ENCODE results near the gene ZNF606. TPM values are rescaled to one million over a fixed set of nuclear protein-coding genes. Genes with fewer than 3 reads are reported as not detected.
"Not testable (repeated sequence)": the region's sequence is repeated elsewhere in the genome, so short reads cannot be mapped to it uniquely, and the experiment has no call there.

The ZNF606 gene
- total RNA-seq, 2 donors from 2014 or later = 3.2 to 9.1 TPM

DNA sequence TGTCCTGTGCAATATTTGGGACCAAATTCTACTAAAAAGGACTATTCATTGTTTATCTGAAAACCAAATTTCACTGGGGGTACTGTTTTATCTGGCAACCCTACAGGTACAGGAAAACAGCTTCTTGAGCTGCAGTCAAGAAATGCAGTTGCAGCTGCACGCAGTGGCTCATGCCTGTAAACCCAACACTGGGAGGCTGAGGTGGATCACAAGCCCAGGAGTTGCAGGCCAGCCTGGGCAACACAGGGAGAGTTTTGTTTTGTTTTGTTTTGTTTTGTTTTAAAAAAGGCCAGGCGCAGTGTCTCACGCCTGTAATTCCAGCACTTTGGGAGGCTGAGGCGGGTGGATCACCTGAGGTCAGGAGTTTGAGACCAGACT lies 19.7 kb upstream of the ZNF606 start:
- ATAC-seq (peak in 1 of 2 donors; percentile 16), DNase-seq (ENCODE audit: low spot score in 2 of 2) (no peak)
- no peak overlapping the region for H3K27ac Mint-ChIP-seq
- H3K9me3 Mint-ChIP-seq = peaks cover 13 to 19% of the 10 kb centered on the region in 2 donors
- peaks cover 28 to 30% of the 10 kb centered on the region in 2 donors for H3K36me3 Mint-ChIP-seq

DNA sequence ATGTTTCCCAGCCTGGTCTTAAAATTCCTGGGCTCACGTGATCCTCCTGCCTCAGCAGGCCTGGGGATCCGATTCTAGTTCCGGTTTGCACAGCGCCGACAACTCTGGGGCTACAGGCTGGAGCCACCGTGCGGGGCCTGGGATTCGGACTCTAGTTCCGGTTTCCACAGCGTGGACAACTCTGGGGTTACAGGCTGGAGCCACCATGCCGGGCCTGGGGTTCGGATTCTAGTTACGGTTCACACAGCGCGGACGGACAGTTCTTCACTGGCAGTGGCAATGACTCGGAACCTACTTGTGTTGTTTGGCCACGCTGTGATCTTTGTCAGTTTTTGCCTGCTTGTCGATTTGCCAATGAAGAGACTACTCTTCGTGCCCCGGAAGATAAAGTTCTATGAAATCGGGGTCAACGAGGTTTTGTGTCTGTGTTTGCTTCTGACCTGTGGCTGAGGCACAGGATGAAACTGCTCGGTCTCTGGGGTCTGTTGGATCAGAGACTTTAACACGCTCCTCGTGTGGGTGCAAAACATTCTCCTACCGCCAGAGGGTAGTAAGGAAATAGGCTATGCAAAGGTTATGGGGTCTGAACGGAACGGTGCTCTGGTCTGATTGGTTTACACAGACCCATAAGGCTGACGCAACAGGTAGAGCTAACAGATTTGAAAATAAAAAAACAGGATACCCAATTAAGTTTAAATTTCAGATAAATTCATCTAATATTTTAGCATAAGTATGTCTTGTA lies 19.1 kb upstream of the ZNF606 start:
- Mint-ChIP-seq H3K9me3 (peaks cover 15 to 19% of the 10 kb centered on the region in 2 donors), H3K27ac (no peak overlapping the region), H3K36me3 (peaks cover 26 to 28% of the 10 kb centered on the region in 2 donors)
- DNase-seq (ENCODE audit: low spot score in 2 of 2) (peak in 1 of 2 donors; percentile 35), ATAC-seq (peak; percentile 78 to 93)

DNA sequence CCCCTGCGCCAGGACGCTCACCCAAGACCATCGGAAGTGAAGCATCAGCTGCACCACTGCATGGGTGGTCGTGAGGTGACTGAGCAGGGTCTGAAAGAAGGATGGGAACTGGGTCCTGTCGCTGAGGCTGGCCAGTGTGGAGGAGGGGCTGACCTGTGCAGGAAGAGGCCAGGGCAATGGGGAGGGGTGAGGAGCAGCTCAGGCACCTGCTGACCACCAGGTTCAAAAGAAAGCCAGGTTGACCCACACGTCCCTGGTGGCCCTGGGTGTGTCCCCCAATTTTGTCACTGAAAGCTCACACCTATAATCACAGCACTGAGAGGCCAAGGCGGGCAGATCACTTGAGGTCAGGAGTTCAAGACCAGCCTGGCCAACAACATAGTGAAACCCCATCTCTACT lies 17.5 kb upstream of the ZNF606 start:
- H3K9me3 Mint-ChIP-seq = peaks cover 16 to 25% of the 10 kb centered on the region in 2 donors
- ATAC-seq = no peak
- H3K36me3 Mint-ChIP-seq = peaks cover 30 to 34% of the 10 kb centered on the region in 2 donors

DNA sequence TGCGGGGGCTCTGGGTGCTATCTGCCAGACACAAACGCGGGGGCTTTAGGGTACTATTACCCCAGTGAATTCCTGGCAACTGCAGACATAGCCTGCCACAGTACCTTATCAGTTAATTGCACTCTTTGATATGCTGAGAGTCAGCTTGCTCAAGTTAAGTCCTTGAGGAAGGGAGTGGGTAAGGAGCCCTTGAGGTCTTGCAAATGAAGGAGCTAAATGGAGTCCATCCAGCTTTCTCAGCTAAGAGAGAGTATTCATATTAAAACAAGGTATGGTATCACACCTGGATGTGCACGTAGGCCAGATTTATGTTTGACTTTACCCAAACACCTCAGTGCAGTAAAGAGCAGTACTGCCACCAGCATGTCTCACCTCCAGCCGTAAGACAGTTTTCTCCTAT lies 11.5 kb upstream of the ZNF606 start:
- H3K36me3 Mint-ChIP-seq = peaks cover 44 to 49% of the 10 kb centered on the region in 2 donors
- peaks cover 30 to 31% of the 10 kb centered on the region in 2 donors for H3K9me3 Mint-ChIP-seq
- ATAC-seq (no peak), DNase-seq (ENCODE audit: low spot score in 2 of 2) (no peak)
- no peak overlapping the region for H3K27ac Mint-ChIP-seq

More for the DNA sequence above, 17.5 kb upstream of the ZNF606 start:
- H3K27ac Mint-ChIP-seq = no peak overlapping the region
- DNase-seq (ENCODE audit: low spot score in 2 of 2) = no peak

DNA sequence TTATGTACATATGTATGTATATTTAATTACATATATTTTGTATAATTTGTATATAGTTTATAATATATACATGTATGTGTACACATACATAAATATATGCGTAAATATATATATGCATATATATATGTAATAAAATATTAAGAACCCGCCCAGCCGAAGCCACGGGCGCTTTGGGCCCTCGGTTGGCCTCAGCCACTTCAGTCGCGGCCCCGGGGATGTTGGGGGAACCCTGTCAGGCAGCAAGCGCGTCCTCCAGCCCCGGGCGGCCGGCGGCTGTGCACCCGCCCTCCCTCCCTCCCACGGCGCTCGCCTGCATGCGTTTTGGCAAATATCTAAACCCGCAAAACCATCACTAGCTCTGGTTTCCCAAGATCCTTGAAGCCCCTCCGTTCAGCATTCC lies 7.9 kb upstream of the ZNF606 start:
- ATAC-seq (no peak), DNase-seq (ENCODE audit: low spot score in 2 of 2) (no peak)
- peaks cover 42 to 47% of the 10 kb centered on the region in 2 donors for H3K9me3 Mint-ChIP-seq
- peaks cover 64 to 67% of the 10 kb centered on the region in 2 donors for H3K36me3 Mint-ChIP-seq
- peak overlapping the region in 1 of 2 donors; percentile 94 for H3K27ac Mint-ChIP-seq

DNA sequence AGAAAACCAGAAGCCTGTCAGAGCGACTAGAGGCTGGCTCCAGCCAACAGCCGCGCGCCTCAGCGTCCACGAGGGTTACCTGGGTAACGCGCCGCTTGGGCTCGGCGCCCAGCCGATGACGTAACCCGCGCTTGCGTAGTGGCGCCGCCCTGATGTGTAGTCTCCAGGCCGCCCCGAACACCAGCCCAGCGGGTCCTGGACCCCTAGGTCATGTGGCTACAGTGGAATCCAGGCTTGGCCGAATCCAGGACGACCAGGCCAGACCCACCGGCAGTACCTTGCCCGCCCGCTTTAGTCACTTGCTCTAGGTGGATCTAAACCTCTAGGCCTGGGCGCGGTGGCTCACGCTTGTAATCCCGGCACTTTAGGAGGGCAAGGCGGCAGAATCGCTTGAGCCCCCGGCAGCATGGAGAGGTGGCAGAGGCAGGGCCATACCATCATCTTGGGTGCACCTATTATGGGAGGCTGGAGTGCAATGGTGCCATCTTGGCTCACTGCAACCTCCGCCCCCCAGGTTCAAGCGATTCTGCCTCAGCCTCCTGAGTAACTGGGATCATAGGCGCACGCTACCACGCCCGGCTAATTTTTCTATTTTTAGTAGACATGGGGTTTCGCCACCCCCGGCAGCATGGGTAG lies 7.2 kb upstream of the ZNF606 start:
- Mint-ChIP-seq H3K36me3 (peaks cover 71 to 74% of the 10 kb centered on the region in 2 donors), H3K9me3 (peaks cover 48% of the 10 kb centered on the region in 2 donors), H3K27ac (peak overlapping the region in 1 of 2 donors; percentile 44)
- ATAC-seq = peak; percentile 94 to 97
- peak; percentile 60 to 65 for DNase-seq (ENCODE audit: low spot score in 2 of 2)

DNA sequence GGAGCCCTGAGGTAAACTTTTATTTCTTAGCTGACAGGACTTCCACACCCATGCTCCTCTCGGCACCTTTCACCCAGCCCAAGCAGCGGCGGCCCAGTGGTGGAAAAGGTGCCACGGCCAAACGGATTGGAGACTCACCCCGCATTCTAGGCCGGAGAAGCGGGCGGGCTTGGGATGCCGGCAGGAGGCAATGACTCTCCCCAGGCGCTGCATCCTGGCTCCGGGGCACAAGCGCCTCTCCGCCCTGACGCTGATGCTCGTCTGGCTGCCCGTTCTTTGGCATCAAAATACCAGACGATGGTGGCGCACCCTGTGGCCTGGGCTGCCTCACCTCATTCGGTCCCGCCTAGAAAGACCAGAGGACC lies 6.7 kb upstream of the ZNF606 start:
- ATAC-seq (peak in 1 of 2 donors; percentile 17), DNase-seq (ENCODE audit: low spot score in 2 of 2) (no peak)
- H3K27ac Mint-ChIP-seq = no peak overlapping the region
- peaks cover 71 to 79% of the 10 kb centered on the region in 2 donors for H3K36me3 Mint-ChIP-seq
- peaks cover 53% of the 10 kb centered on the region in 2 donors for H3K9me3 Mint-ChIP-seq

DNA sequence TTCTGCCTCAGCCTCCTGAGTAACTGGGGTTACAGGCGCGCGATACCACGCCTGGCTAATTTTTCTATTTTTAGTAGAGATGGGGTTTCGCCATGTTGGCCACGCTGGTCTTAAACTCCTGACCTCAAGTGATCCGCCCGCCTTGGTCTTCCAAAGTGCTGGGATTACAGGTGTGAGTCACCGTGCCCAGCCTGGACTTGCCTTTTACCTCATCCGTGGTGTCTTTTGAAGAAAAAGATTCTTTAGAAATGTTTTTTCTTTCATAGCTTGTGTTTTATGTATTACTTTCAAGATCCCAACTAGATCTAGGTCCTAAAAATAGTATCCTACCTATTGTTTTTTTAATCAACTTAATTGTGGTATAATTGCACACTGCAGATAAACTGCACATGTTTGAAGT lies 6.3 kb upstream of the ZNF606 start:
- DNase-seq (ENCODE audit: low spot score in 2 of 2); H3K27ac Mint-ChIP-seq; ATAC-seq: not testable (repeated sequence)
- H3K9me3 Mint-ChIP-seq = peaks cover 56% of the 10 kb centered on the region in 2 donors
- H3K36me3 Mint-ChIP-seq = peaks cover 71 to 82% of the 10 kb centered on the region in 2 donors

DNA sequence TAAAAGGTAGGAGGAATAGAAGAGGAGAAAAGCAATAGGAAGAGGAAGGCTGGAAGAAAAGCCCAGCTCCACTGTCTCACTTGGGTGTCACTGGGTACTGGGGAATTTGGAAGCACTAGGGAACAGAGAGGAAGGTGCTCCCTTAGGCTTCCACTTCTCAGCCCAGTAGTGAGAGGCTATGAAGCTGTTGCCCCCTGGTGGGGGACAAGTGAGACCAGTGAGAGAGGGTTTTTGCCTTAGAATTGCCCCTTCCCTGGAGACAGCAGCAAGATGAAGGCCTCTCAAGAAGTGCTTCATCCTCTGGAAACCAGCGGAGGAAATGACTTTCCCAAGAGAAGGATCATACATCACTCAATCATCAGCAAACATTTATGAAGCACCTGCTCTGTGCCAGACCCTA lies 4.7 kb upstream of the ZNF606 start:
- Mint-ChIP-seq H3K36me3 (peaks cover 67 to 78% of the 10 kb centered on the region in 2 donors), H3K27ac (no peak overlapping the region), H3K9me3 (peaks cover 47 to 49% of the 10 kb centered on the region in 2 donors)

DNA sequence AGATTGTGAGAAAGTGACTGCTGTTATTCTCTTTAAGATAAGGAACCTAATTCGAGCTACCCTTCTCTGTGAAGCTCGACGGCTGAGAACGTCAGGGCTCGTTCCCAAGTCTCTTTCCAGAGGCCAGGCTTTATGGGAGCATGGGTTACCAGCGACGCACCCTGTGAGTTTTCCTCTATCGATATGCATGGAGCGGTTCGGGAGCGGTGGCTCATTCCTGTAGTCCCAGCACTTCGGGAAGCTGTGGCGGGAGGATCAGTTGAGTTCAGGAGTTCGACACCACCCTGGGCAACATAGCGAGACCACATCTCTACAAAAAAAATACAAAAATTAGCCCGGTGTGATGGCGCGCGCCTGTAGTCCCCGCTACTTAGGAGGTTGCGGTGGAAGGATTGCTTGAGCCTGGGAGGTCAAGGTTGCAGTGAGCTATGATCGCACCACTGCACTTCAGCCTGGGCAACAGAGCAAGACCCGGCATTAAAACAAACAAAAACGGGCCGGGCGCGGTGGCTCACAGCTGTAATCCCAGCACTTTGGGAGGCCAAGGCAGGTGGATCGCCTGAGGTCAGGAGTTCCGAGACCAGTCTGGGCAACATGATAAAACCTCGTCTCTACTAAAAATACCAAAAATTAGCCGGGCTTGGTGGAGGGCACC lies 681 bp upstream of the ZNF606 start:
- no peak for DNase-seq (ENCODE audit: low spot score in 2 of 2)
- ATAC-seq = no peak
- H3K36me3 Mint-ChIP-seq = peaks cover 81 to 90% of the 10 kb centered on the region in 2 donors
- peaks cover 49 to 54% of the 10 kb centered on the region in 2 donors for H3K9me3 Mint-ChIP-seq
- H3K27ac Mint-ChIP-seq = peak overlapping the region; percentile 77 to 96

More for the DNA sequence above, 4.7 kb upstream of the ZNF606 start:
- ATAC-seq (no peak), DNase-seq (ENCODE audit: low spot score in 2 of 2) (no peak)

DNA sequence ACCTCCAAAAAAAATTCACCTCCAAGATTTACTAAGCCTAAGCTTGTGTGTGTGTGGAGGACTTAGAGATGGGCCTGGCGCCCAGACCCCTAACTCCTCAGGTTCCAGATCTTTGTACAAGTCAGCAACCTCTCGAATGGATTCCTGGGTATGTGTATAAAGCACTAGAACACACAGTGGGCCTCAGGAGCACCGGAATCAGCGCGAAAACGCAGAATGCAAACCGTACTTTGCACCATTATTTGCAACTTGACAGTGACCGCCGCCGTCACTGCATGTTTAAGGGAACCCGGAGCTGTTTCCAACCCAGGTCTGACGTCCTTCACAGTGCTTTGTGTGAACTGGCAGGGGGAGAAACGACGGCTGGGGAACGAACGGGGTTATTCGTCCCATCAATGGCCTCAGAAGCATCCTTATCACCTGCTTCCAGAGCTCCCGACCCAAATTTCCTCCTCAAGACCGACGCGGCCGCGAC lies 688 bp downstream of the ZNF606 start:
- Mint-ChIP-seq H3K9me3 (peaks cover 37 to 43% of the 10 kb centered on the region in 2 donors), H3K36me3 (peaks cover 82 to 92% of the 10 kb centered on the region in 2 donors), H3K27ac (peak overlapping the region; percentile 60 to 96)
- peak in 1 of 2 donors; percentile 21 for ATAC-seq
- no peak for DNase-seq (ENCODE audit: low spot score in 2 of 2)

DNA sequence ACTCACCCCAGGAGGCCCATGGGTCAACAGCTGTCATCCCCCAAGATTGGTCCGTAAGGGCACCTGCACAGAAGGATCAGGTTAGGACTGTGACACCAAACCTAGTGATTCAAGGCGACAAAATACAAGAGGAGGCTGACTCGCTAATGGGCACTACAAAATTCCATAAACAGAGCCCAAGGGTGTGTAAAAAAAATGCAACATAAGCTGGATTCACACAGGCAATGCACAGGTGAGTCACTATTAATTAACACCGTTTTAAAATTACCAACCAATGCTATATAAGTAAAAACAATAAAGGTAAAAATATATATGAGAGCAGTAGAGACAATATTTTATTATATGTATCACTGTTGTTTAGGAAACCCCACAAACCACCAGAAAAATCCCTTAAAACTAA lies 1.9 kb downstream of the ZNF606 start:
- H3K9me3 Mint-ChIP-seq = peaks cover 35 to 44% of the 10 kb centered on the region in 2 donors

DNA sequence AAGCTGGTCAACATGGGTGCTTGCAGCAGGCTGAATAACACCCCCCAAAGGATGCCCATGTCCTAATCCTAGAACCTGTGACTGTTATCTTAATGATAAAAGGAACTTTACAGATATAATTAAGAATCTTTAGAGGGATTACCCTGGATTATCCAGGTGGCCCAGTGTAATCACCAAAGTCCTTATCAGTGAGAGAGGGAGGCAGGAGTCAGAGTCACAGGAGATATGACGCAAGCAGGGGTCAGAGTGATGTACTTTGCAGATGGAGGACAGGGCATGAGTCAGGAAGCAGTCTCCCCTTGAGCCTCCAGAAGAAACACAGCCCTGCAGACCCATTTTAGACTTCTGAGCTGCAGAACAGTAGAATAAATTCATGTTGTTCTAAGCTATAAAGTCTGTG lies 9.8 kb downstream of the ZNF606 start:
- no peak overlapping the region for H3K27ac Mint-ChIP-seq
- peaks cover 84 to 85% of the 10 kb centered on the region in 2 donors for H3K36me3 Mint-ChIP-seq
- ATAC-seq = no peak
- no peak for DNase-seq (ENCODE audit: low spot score in 2 of 2)
- H3K9me3 Mint-ChIP-seq = peaks cover 50% of the 10 kb centered on the region in 2 donors

More for the DNA sequence above, 1.9 kb downstream of the ZNF606 start:
- H3K36me3 Mint-ChIP-seq = peaks cover 83 to 89% of the 10 kb centered on the region in 2 donors
- H3K27ac Mint-ChIP-seq = no peak overlapping the region
- no peak for ATAC-seq
- no peak for DNase-seq (ENCODE audit: low spot score in 2 of 2)

DNA sequence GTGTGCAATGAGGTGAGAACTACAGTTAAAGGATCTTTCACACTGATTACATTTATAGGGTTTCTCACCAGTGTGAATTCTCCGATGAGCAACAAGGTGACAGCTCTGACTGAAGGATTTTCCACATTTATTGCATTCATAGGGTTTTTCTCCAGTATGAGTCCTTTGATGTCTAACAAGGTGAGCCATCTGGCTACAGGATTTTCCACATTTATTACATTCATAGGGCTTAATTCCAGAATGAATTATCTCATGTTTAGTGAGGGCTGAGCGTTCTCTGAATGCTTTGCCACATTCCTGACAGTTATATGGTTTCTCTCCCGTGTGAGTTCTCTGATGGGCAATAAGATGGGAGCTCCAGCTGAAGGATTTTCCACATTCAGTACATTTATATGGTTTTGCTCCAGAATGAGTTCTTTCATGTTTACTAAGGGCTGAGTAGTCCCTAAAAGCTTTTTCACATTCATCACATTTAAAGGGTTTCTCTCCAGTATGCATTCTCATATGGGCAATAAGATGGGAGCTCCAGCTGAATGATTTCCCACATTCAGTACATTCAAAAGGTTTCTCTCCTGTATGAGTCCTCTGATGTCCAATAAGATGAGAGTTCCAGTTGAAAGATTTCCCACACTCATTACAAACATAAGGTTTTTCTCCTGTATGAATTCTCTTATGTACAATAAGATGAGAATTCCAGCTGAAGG lies 23.9 kb downstream of the ZNF606 start:
- peaks cover 97% of the 10 kb centered on the region in 2 donors for H3K36me3 Mint-ChIP-seq
- ATAC-seq (no peak), DNase-seq (ENCODE audit: low spot score in 2 of 2) (no peak)
- no peak overlapping the region for H3K27ac Mint-ChIP-seq
- peaks cover 68 to 75% of the 10 kb centered on the region in 2 donors for H3K9me3 Mint-ChIP-seq

DNA sequence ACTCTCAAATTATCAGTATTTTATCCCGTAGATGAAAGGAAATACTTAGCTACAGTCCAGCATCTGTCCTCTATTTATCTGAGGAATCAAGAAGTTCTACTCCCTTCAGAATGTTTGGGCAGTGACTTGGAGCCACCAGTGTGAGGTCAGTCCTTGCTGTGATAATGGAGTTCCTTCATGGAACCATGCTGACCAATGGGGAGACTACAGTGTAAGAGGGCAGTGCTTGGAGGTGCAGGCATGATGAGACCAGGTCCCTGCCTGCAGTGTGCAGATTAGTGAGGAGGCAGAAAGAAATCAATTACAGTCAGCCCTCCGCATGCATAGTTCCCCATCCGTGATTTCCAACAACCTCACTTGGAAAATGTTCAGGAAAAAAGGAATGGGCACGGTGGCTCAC lies 28.2 kb downstream of the ZNF606 start, which contains the start of gene C19orf18:
C19orf18 (minus strand) TSS at position 101 of the 400 bp plus-strand sequence. CDS start 102 bp downstream, outside the sequence.
- H3K9me3 Mint-ChIP-seq = peaks cover 63% of the 10 kb centered on the region in 2 donors
- DNase-seq (ENCODE audit: low spot score in 2 of 2) = no peak
- ATAC-seq = no peak

DNA sequence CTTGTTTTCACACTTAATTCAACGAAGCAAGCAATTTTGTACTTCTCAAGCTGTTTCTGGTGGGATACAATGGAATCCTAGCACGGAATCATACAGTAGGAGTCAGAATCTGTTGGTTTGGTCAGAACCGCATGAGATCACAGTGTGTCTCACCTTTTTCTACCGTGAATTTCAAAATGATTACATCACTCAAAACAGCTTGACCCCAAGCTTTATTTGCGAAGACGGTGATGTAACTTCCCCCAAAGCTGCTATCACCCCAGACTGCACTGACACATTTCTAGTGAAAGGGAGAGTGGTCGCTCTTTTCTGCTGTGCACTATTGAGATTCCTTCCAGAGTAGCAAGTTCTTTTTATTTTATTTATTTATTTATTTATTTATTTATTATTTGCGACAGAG lies 37.9 kb downstream of the ZNF606 start:
- Mint-ChIP-seq H3K27ac (no peak overlapping the region), H3K9me3 (peaks cover 29 to 33% of the 10 kb centered on the region in 2 donors), H3K36me3 (peaks cover 33 to 51% of the 10 kb centered on the region in 2 donors)
- no peak for DNase-seq (ENCODE audit: low spot score in 2 of 2)
- no peak for ATAC-seq

More for the DNA sequence above, 28.2 kb downstream of the ZNF606 start, which contains the start of gene C19orf18:
- no peak within 1 kb of the TSS for H3K27ac Mint-ChIP-seq
- H3K36me3 Mint-ChIP-seq = peaks cover 83 to 88% of the 10 kb centered on the region in 2 donors

Measured in activated naive CD4-positive, alpha-beta T cell treated with anti-CD3 and anti-CD28 coated beads, Interleukin-2, amount 50 U/mL, for 72 hours (primary cell).